NCI-H2029 (cell line): ENCODE results near the gene ENTHD1.
A peak's percentile ranks its signal among the peaks of the same experiment; 100 is the strongest.
"Not testable (repeated sequence)": the region's sequence is repeated elsewhere in the genome, so short reads cannot be mapped to it uniquely, and the experiment has no call there.

ENCODE experiments used
- DNase-seq: peaks from one replicate; lab custom pipeline; 2025; lab: John Stamatoyannopoulos, UW

ENTHD1 gene

GRCh38 chr22:39797528-39798147, 95.9 kb downstream of the ENTHD1 start:
- no peak for DNase-seq

DNA sequence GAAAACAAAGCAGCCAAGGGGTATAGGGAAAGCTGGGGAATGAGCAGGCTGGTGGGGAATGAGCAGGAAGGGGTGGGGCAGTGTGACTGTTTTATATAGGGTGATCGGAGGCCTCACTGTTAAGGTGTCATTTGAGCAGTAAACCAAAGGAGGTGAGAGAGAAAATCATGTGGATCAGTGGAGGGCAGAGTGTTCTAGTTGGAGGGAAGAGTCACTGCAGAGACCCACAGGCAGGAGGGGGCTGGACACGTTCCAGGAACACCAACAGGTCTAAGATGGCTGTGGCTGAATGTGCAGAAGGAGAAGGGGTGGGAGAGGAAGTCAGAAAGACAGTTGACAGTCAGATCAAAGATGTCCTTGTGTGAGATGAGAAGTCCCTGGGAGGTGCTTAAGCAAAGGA, 103.8 kb downstream of the ENTHD1 start:
- no peak for DNase-seq

DNA sequence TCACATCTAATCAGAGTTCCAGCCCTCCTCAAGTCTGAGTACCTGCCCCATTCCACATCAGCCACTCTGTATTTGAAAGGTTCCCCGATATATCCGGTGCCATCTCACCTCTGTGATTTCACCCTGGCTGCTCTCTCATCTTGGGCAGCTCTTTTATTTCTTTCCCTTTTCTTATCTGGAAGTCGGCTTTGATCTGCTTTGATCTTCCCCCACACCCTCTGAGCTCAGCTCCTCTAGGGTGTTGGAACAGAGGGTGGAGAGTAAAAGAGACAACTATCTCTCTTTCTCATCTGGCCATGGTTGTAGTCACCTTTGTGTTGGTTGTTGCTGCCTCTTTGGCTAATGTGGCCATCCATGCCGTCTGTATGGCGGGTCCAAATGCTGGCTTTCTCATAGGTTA, 108.3 kb downstream of the ENTHD1 start:
- DNase-seq: no peak

DNA sequence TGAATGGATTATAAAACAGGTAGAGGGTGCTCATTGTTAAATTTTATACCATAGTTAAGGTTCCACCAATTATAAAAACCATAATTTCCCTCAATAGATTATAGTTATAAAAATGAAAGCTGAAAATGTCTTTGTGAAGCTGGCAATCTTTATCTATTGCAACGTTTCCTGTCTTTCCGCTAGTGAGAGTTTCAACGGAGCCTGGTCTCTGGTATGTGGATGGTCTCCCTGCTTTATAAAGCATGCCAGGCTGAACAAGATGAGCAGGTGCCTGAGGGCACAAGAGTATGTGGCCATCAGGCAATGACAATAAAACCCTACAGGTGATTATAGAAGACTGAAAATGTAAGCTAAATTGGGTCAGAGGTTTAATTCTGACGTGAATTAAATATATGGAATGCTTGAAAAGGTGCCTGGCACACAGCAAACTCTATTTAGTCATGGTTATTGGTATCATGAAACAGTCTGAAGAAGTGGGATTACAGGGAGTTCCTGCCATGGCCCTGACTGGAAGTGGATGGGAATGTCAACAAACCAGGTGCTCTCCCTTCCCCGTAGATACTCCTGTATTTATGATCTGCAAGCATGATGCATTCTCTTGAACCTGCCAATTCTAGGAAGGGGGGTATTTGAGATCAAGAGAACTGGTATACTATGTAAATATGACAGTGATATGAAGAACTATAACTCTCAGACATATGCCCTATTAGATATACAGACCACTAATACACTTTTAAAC, 115.7 kb downstream of the ENTHD1 start:
- peak; percentile 34 for DNase-seq

DNA sequence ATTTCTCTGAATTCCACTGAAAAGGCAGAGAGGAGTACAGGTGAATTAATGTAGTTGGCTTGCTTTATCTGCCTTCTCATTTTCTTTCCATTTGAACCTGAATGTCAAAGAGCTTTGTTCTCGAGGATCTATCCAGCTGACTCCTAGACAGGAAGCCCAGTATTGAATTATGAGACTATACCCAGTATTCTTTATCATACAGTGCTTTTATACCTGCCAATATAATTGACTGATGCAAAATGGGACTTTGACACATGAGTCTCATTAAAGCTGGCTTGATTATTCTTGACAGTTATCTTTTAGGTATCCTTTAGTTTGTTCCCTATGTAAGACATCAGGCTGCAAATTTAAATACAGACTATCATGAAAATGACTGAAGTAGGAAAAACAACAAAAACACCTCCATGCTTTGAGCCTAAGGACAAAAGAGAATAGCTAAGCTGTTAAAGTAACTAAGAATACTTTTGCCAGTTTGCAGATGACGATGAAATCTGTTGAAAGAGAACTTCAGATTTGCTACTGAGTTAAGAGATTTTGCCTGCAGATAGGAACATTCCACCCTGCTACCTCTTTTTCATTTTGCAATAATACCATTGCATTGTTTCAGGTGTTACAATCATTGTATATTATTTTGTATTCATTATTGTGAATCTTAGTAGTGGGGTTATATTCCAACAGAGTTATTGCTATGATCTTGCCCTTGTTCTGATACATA, 117.1 kb downstream of the ENTHD1 start:
- DNase-seq: no peak

- no peak for DNase-seq
Measured at GRCh38 chr22:39773976-39774539, 119.5 kb downstream of the ENTHD1 start.

- DNase-seq: no peak
Measured at GRCh38 chr22:39773503-39773902, 120.1 kb downstream of the ENTHD1 start.

DNA sequence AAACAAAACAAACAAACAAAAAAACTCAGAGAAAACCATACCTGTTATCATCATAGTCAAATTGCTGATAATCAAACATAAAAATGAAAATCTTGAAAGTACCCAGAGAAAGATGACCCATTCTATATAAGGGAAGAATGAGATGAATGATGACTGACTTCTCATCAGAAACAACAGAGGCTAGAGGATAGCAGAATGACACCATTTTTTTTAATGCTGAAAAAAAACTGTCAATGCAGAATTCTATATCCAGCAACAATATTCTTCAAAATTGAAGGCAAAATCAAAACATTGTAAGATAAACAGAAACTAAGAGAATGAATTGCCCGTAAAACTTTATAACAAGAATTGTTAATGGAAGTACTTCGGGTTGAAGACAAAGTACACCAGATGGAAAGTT, 122.1 kb downstream of the ENTHD1 start:
- DNase-seq: no peak

DNA sequence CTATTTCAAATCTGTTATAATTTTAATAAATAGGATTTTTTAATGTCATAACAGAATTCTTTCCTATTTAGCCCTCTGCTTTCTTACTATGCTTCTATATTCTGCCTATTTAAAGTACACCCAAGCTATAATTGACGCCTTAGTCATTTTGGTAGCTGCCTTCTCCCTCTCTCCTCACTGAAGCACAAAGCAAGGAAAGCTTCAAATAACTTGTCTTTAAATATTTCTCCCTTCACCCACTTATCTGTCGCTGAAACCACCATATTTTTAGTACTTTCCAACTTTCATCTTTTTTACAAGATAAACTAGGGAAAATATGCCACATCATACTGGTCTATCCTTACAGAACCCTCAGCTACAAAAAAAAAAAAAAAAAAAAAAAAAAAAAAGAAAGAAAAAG, 127.9 kb downstream of the ENTHD1 start:
- DNase-seq: no peak

DNA sequence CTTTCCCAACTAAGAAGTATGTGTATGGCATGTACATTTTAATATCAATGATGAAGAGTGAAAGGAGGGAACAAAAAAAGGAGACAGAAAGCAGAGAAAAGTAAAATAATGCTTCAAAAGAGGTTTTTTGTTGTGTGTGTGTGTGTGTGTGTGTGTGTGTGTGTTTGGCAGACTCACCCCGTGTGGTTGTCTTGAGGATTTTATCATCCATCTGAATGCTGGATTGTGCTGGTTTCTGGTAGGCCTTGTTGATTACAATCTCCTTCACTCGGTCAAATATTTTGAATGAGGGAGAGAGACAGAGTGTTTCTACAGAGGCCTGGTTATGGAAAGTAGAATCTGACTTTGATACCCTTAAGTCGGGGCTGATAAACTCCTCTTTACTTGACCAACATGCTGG, 128.5 kb downstream of the ENTHD1 start:
- no peak for DNase-seq

GRCh38 chr22:39763276-39763675, 130.3 kb downstream of the ENTHD1 start:
- DNase-seq: no peak

- no peak for DNase-seq
Measured at GRCh38 chr22:39750759-39751158, 142.8 kb downstream of the ENTHD1 start.

DNA sequence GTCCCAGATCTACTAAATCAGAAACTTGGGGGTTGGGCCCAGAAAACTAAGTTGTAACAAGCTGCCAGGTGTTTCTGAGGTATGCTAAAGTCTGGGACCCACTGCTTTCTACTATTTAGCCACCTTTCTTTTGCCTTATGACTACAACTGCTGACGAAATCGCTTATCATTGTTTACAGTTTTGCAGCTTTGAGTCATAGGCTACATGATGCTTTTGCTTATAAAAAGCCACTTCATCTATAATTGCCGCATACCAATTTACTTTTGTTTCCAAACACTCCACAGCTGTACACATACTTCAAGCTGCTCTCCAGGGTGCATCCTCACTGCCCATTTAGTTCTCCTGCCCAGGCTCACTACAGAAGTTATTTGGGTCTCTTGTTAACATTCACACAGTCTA, 144.7 kb downstream of the ENTHD1 start:
- peak; percentile 79 for DNase-seq

DNA sequence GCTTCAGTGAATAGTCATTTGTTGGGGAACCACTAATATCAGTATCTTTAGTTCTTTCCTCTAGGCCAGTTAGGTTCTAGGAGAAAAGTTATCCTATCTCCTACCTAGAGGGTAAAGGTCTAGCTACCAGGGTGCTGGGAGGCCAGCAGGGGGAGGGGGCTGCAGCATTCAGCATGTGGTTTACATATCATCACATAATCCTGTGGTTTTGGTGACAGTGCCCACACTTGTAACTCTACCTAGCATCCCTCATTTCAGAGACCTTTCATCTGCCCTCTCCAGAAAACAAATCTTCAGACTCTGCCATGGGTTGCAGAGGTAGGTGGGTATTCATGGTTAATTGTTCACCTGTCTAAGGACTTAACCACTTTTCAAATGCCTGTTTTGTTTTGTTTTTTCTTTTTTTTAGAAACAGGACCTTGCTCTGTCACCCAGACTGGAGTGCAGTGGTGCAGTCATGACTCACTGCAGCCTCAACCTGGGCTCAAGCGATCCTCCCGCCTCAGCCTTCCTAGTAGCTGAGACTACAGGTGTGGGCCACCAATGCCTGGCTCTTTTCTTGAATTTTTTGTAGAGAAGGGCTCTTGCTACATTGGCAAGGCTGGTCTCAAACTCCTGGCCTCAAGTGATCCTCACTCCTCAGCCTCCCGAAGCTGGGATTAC, 146.8 kb downstream of the ENTHD1 start:
- DNase-seq: no peak

DNA sequence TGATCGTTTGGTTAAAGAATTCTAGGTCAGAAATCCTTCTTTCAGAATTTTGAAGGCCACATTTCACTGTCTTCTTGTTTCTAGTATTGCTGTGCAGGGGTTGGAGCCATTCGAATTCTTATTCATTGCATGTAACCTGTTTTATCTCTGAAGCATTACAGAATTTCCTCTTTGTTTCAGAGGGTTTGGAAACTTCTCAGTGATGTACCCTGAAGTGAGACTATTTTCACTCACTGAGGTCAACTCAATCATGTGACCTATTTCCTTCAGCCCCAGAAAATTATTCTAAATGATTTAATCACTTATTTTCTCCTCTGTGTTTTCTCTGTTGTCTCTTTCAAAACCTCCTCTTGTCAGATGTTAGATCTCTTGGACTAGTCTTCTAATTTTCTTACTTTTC, 147.8 kb downstream of the ENTHD1 start:
- DNase-seq: no peak

GRCh38 chr22:39744353-39744752, 149.2 kb downstream of the ENTHD1 start:
- no peak for DNase-seq

DNA sequence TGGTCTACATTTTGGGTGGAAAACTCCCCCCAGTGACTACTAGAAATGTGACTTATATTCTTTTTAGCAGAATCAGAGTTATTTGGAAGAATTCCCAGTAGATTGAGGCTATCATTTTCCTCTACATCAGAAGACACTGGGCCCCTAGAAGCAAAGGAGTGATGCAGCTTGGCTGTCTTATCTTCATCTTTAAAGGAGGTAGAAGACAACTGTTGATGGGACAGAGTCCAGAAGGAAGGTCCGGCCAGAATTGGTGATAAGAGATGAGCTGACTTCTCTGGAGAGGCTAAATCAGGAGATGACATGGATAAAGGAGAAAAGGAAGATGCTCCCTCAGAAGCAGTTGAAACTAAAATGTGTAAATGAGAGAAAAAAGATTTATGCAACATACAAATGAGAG, 149.6 kb downstream of the ENTHD1 start:
- no peak for DNase-seq

DNA sequence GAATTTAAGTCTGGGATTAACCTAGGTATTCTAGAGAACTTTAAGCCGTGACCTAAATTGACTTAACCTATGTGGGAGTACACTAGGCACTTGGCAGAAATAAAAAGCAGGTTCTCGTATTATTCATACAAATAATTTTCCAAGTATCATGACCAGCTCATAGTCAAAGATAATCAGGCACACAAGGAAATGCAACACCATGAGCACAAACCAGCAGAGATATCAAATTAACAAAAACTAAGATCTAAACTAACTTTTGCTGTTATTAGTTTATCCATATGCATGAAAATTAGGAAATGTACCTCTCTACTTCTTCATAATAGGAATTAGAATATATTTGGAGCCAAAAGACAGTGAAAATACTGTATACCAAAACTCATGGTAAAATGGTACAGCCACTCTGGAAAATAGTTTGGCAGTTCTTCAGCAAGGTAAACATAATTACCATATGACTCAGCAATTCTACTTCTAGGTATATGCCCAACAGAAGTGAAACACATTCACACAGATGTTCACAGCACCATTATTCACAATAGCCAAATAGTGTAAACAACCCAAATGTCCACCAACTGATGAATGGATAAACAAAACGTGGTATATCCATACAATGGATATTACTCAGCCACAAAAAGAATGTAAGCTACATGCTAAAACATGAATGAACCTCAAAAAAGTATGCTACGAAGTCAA, 154.1 kb downstream of the ENTHD1 start:
- DNase-seq: no peak

GRCh38 chr22:39738746-39739145, 154.8 kb downstream of the ENTHD1 start:
- no peak for DNase-seq

DNA sequence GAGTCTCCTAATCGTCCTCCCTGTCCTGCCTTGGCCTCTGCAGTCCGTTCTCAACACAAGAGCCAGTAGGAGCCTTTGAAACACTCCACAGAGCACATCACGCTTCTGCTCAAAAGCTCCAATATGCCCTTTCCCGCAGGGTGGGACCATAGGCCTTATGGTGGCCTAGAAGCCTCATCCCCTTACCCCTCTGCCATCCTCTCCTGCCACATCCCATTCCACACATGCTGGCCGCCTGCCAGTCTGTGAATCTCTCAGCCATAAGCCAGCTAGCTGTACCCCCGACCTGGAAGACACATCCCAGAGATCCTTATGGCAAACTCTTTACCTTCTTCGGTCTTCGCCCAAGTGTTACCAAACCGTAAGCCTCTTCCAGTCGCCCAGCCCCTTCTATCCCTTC, 157.8 kb downstream of the ENTHD1 start:
- DNase-seq: no peak

DNA sequence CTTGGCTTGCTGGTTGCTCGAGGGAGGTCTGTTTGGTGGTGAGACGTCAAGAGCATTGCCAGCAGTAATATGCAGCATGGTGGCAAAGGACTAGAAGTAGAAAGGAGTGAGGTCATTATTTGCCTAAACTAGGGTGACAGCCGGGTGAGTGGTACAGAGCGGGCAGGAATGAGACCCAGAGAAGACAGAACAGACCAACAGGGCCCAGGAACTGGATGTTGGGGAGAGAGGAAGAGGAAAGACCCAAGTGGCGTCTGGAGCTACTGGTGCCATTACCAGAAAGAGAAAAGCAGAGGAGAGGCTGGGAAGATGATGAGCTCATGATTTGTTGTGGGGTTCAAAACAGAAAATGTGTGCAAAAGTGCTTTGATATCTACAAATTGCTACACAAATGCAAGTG, 158.7 kb downstream of the ENTHD1 start:
- DNase-seq: no peak

DNA sequence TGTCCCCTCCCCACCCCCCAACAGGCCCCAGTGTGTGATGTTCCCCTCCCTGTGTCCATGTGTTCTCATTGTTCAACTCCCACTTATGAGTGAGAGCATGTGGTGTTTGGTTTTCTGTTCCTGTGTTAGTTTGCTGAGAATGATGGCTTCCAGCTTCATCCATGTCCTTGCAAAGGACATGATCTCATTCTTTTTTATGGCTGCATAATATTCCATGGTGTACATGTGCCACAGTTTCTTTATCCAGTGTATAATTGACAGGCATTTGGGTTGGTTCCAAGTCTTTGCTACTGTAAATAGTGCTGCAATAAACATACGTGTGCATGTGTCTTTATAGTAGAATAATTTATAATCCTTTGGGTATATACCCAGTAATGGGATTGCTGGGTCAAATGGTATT, 159.5 kb downstream of the ENTHD1 start:
- DNase-seq: not testable (repeated sequence)
